GM19372 (cell line): ENCODE measurements around the gene BZW2.

Experiments
- ATAC-seq: cut with Tn5 transposase; IDR thresholded peaks from one replicate; pipeline ENCODE4 v1.9.1; 2021; ENCODE audit warnings: mild to moderate bottlenecking, low read depth, moderate library complexity; ENCODE audit not compliant: unreplicated experiment

Gene BZW2

DNA sequence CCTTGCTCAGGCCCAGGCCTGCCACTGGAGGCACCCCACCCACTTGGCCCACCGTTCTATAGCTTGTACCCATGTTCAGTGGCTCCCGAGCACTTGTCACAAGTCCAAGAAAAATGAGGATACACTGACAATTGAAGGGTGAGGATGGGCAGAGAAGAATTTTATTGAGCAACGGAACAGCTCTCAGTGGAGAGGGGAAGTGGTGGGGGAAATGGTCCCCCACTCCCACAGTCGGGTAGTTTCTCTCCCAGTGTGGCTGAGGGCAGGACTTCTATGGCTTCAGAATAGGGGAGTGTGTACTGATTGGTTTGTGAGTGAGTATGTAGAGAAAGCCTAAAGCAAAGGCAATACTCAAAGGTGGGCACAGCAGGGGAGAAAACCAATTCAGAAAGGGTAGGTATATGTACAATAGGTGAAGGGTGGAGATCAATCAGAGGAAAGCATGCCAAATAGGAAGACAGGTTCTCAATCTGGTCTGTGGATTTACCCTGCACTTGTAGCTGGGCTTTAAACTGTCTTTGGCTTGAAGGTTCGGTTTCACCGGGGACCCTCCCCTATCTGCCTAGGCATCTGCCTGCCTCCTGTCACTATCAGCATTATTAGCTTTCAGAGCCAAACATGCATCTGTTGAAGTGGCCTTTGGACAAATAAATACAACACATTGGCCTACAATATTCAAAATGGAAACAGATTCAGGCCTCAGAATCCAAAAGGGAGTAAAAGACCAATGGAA is 98.7 kb downstream of the BZW2 start:
- ATAC-seq = no peak

DNA sequence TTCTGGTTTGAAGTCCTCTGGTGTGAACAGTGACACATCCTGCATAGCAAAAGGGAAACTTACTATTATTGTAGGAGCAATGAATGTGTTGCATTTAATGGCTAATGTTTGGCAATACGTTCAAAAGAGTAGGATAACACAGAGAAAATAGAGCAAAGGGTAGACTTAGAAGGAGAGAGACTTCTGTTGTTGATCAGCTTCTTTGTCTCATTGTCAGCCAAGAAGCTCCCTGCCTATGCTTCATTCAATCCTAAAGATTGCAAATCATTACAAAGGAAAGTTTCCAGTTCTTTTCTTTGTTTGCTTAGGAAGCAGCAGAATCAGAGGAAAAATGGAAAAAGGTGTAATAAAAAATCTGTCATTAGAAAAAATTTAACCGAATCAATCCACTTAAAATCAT is 99.7 kb downstream of the BZW2 start:
- no peak for ATAC-seq

DNA sequence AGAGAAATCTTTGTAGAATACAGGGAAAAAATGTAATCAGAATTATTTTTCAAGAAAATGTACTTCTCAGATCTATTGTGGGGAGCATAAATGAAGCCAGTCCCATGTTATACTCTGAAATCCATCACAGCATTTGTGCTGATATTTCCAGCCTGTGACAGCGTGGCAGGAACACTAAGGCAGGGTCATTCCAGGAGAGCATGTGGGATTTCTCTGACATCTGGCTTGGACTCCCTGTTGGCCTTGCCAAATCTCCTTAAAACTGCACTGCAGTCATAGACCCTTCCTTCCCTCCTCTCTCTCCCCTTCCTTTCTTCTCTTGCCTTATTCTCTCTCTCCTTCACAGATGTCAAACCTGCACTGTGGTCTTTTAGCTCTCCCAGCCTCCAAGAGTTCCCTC is 101.1 kb downstream of the BZW2 start:
- ATAC-seq = no peak

DNA sequence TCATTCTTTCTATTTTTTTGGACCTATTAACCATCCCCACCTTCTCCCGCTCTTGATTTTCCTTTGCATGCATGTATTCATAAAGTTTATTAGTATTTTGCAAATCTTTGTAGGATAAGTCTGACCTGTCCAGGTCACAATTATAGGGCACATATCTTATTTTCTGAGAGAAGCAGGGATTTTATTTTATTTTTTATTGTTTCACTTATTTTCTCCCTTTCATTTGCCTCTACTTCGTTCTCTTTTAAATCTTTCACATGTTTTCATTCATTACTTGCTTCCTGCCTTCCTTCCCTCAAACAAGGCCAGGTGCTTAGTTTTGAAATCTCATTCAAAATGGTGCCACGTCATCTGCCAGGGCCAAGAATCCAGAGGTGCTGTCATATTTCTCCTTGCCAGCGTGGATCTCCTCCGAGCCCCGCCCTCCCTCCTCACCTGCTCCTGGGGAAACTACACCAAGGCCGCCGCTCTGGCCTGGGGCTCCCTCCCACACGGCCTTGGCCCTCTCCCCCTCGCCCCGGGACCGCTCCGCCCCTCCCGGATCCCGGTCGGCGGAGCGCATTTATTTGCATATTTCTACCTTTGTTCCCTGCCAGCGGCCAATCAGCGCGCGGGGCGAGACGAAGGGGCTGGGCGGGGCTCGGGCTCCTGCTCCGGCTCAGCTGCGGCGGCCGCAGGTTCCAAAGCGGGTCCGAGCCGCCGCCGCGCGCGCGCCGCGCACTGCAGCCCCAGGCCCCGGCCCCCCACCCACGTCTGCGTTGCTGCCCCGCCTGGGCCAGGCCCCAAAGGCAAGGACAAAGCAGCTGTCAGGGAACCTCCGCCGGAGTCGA is 107.3 kb downstream of the BZW2 start, which contains the start of gene TSPAN13:
Gene TSPAN13, plus strand, starts transcription at position 654 of the 830 bp plus-strand sequence. CDS start 213 bp downstream, outside the sequence.
- peak; percentile 82 for ATAC-seq

DNA sequence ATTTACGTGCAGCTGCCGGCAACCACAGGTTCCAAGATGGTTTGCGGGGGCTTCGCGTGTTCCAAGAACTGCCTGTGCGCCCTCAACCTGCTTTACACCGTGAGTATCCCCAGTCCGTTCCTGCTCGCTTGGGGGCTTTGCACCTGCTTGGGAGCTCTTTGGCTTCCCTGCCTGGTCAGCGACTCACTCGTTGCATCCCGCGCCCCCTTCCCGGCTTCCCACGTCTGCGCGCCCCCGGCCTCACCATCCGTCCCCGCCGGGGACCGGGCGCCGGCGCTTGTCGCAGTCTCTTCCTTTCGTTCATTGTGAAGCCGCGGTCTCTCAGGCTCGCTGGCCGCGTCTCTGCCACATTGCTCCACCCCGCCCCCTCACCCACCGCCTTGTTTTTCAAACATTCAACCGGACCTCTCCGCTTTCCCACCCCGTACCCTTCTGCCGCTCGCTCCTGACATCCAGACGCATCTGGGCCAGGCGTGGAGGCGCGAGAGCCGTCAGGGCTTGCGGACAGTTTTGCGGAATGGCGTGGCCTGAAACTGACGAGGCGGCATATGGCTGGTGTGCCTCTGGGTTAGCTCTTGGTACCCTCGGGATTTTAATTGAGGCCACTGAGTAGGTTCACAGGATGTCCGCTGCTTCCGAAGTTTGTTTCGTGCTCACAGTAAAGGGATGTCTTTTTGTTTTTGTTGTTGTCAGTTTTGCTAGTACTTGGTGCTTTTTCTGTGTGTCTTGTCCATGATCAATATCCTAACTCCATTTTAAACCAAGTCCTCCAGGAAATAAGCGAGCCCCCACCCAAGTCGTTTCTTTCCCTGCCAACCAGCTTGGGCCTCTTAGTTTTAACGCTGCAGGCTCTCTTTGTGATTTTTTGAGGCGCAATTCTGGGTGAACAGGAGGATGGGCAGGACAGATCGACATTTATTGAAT is 108.2 kb downstream of the BZW2 start:
- ATAC-seq = peak; percentile 26

DNA sequence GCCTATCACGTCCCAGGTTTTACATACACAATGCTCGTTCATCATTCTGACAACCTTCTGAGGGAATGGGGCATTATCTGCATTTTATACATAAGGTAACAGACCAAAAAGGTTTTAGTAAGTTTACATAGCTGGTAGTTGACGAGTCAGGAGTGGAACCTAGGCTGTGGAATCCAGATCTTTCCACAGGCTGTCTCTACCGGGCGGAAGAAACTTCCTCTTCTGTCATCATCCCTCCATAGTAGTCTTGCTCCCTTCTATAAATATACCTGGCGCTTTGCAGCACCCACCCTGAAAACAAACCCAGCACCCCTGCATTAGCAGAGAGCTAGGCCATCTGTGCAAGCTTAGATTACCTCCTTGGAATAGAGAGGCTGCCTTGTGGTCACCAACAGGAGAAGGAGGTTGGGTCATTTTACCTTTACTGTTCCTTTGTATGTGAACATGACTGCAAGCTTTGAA is 108.9 kb downstream of the BZW2 start:
- no peak for ATAC-seq

DNA sequence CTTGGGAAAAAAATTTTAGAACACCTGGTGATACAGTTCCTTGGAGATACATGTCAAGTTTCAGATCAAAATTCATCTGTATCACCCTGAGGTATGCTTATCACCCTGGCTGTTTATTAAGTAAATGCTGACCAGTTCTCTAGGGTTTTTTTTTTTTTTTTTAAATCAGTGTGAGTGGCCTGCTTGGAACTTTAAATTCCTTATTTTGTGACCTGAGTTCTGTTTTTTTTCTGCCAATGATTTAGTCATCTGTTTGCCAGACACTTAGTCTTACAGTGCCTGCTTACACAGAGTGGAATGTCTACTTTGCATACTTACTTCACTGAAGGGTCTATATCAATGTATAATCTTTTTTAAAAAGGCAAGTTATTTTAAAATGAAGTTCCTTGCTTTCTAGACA is 109.4 kb downstream of the BZW2 start:
- ATAC-seq = no peak
